IMR-90 (cell line): Measurements from ENCODE around the gene HECTD1. TPM values are rescaled to one million over a fixed set of nuclear protein-coding genes. Genes with fewer than 3 reads are reported as not detected.

ENCODE experiments used
- ATAC-seq: fragments of 200-7000 bp; cut with Tn5 transposase; 2 replicates; pipeline ENCODE4 v1.9.1; 2020; ENCODE audit warnings: low read depth, mild to moderate bottlenecking, moderate library complexity
- BruUV-seq: library from RNA; stranded (reverse); fragments of 400-500 nt; replicated peaks from 2 replicates; lab custom pipeline; 2021; lab: Mats Ljungman, UMichigan
- CTCF ChIA-PET: fragments of 300-600 bp; formaldehyde crosslinking; extraction: SDS; loops from one replicate; lab custom pipeline; 2021; ENCODE audit warnings: antibody characterized with exemption; lab: Yijun Ruan, JAX
- POLR2A ChIA-PET: fragments of 300-600 bp; sonication (Branson Sonifier 250); formaldehyde crosslinking; loops from one replicate; lab custom pipeline; 2022; ENCODE audit warnings: antibody characterized with exemption; ENCODE audit not compliant: unreplicated experiment; lab: Charles Lee
- DNase-seq: peaks from one replicate; pipeline ENCODE4 v3.0.0; 2013
- H2AFZ ChIP-seq: replicated peaks from 2 replicates; pipeline ENCODE3; 2013; ENCODE audit warnings: low read length, mild to moderate bottlenecking; ENCODE audit not compliant: poor library complexity
- H2AK5ac ChIP-seq: 2 replicates; pipeline ENCODE4 v1.6.1; 2013; ENCODE audit warnings: low read depth, low read length, inconsistent platforms
- H2AK9ac ChIP-seq: replicated peaks from 2 replicates; pipeline ENCODE3; 2013; ENCODE audit warnings: mild to moderate bottlenecking, low read depth, low read length, moderate library complexity; ENCODE audit not compliant: poor library complexity
- H2BK120ac ChIP-seq: 2 replicates; pipeline ENCODE4 v1.6.1; 2013; ENCODE audit warnings: low read depth, low read length, inconsistent platforms
- H2BK15ac ChIP-seq: 3 replicates; pipeline ENCODE4 v1.6.1; 2013; ENCODE audit warnings: low read depth, low read length, inconsistent platforms
- H2BK20ac ChIP-seq: 2 replicates; pipeline ENCODE4 v1.6.1; 2013; ENCODE audit warnings: low read depth, mild to moderate bottlenecking, inconsistent platforms, low read length, moderate library complexity
- H2BK5ac ChIP-seq: 2 replicates; pipeline ENCODE4 v1.6.1; 2013; ENCODE audit warnings: mild to moderate bottlenecking, low read depth, low read length, inconsistent platforms; ENCODE audit not compliant: poor library complexity, severe bottlenecking
- H3K14ac ChIP-seq: replicated peaks from 2 replicates; pipeline ENCODE4 v1.6.1; 2013; ENCODE audit warnings: low read depth, low read length, inconsistent platforms
- H3K18ac ChIP-seq: 2 replicates; pipeline ENCODE4 v1.6.1; 2013; ENCODE audit warnings: low read depth, low read length, control low read depth
- H3K23ac ChIP-seq: 2 replicates; pipeline ENCODE4 v1.6.1; 2013; ENCODE audit warnings: low read depth, low read length, inconsistent platforms
- H3K27ac ChIP-seq: 2 replicates; pipeline ENCODE4 v1.5.1; 2013; ENCODE audit warnings: mild to moderate bottlenecking, control low read depth, low read length; ENCODE audit not compliant: insufficient read depth
- H3K27me3 ChIP-seq: 2 replicates; pipeline ENCODE4 v1.6.1; 2013; ENCODE audit warnings: low read length; ENCODE audit not compliant: control insufficient read depth, insufficient read depth
- H3K36me3 ChIP-seq: 2 replicates; pipeline ENCODE4 v1.6.1; 2013; ENCODE audit warnings: low read length, mixed read lengths; ENCODE audit not compliant: control insufficient read depth, insufficient read depth
- H3K4ac ChIP-seq: 2 replicates; pipeline ENCODE4 v1.6.1; 2013; ENCODE audit warnings: low read depth, low read length, inconsistent platforms
- H3K4me1 ChIP-seq: 2 replicates; pipeline ENCODE4 v1.6.1; 2013; ENCODE audit warnings: low read length, mixed read lengths; ENCODE audit not compliant: control insufficient read depth, insufficient read depth
- H3K4me2 ChIP-seq: 2 replicates; pipeline ENCODE4 v1.6.1; 2013; ENCODE audit warnings: low read depth, mild to moderate bottlenecking, control low read depth, low read length, moderate library complexity
- H3K4me3 ChIP-seq: 2 replicates; pipeline ENCODE4 v1.5.1; 2013; ENCODE audit warnings: low read depth, mild to moderate bottlenecking, control low read depth, low read length, moderate library complexity; ENCODE audit not compliant: insufficient read depth
- H3K56ac ChIP-seq: 2 replicates; pipeline ENCODE4 v1.6.1; 2013; ENCODE audit warnings: low read length, inconsistent platforms; ENCODE audit not compliant: insufficient read depth; ENCODE audit errors: extremely low read depth
- H3K79me1 ChIP-seq, 2 experiments: 2 replicates each; pipeline ENCODE4 v1.6.1; 2013; ENCODE audit warnings: low read length in 2 of 2, inconsistent platforms in 1 of 2, low read depth in 1 of 2
- H3K9ac ChIP-seq: 2 replicates; pipeline ENCODE4 v1.6.1; 2013; ENCODE audit warnings: low read depth, low read length, control low read depth
- H3K9me1 ChIP-seq: 2 replicates; pipeline ENCODE4 v1.6.1; 2013; ENCODE audit warnings: low read length, inconsistent platforms; ENCODE audit not compliant: insufficient read depth
- H3K9me3 ChIP-seq: 2 replicates; pipeline ENCODE4 v1.6.1; 2013; ENCODE audit warnings: low read length; ENCODE audit not compliant: control insufficient read depth, insufficient read depth
- H4K20me1 ChIP-seq: 2 replicates; pipeline ENCODE4 v1.6.1; 2013; ENCODE audit warnings: low read length, inconsistent platforms; ENCODE audit not compliant: insufficient read depth
- H4K5ac ChIP-seq: 2 replicates; pipeline ENCODE4 v1.6.1; 2013; ENCODE audit warnings: mild to moderate bottlenecking, low read depth, low read length, control low read depth
- H4K8ac ChIP-seq, 2 experiments: 2 replicates each; pipeline ENCODE4 v1.6.1; 2013; ENCODE audit warnings: low read depth in 2 of 2, low read length in 2 of 2, control low read depth in 1 of 2, inconsistent platforms in 1 of 2
- H4K91ac ChIP-seq: 2 replicates; pipeline ENCODE4 v1.6.1; 2013; ENCODE audit warnings: low read depth, low read length, inconsistent platforms; ENCODE audit not compliant: insufficient read depth
- BHLHE40 ChIP-seq: fragments of 150-350 bp; IDR thresholded peaks from 2 replicates; pipeline ENCODE4 v1.6.1; 2016; ENCODE audit warnings: mild to moderate bottlenecking, low read depth, low read length
- CEBPB ChIP-seq: IDR thresholded peaks from 2 replicates; pipeline ENCODE4 v1.6.1; 2012; ENCODE audit warnings: low read depth, low read length, improper control_type of control experiment
- CHD1 ChIP-seq: IDR thresholded peaks from 2 replicates; pipeline ENCODE4 v1.6.1; 2012; ENCODE audit warnings: low read depth, low read length, improper control_type of control experiment
- FOS ChIP-seq: fragments of 150-350 bp; IDR thresholded peaks from 2 replicates; pipeline ENCODE4 v1.6.1; 2016; ENCODE audit warnings: low read depth, low read length
- MAFK ChIP-seq: IDR thresholded peaks from 2 replicates; pipeline ENCODE4 v1.6.1; 2012; ENCODE audit warnings: low read depth, low read length, improper control_type of control experiment
- MAZ ChIP-seq: IDR thresholded peaks from 2 replicates; pipeline ENCODE4 v1.6.1; 2012; ENCODE audit warnings: low read depth, mild to moderate bottlenecking, low read length, improper control_type of control experiment, moderate library complexity, borderline replicate concordance
- MXI1 ChIP-seq: IDR thresholded peaks from 2 replicates; pipeline ENCODE4 v1.6.1; 2012; ENCODE audit warnings: low read depth, mild to moderate bottlenecking, low read length, moderate library complexity, borderline replicate concordance
- NFE2L2 ChIP-seq: fragments of 150-350 bp; IDR thresholded peaks from 2 replicates; pipeline ENCODE4 v1.6.1; 2016; ENCODE audit warnings: low read depth, mild to moderate bottlenecking, low read length
- POLR2A ChIP-seq: IDR thresholded peaks from 2 replicates; pipeline ENCODE4 v1.6.1; 2012; ENCODE audit warnings: mild to moderate bottlenecking, low read depth, low read length
- RAD21 ChIP-seq: IDR thresholded peaks from 2 replicates; pipeline ENCODE4 v1.6.1; 2012; ENCODE audit warnings: low read length, improper control_type of control experiment
- RCOR1 ChIP-seq: IDR thresholded peaks from 2 replicates; pipeline ENCODE4 v1.6.1; 2012; ENCODE audit warnings: mild to moderate bottlenecking, low read length, improper control_type of control experiment; ENCODE audit not compliant: insufficient replicate concordance
- RFX5 ChIP-seq: IDR thresholded peaks from 2 replicates; pipeline ENCODE4 v1.8.0; 2012; ENCODE audit warnings: low read depth, mild to moderate bottlenecking, low read length, moderate library complexity
- SMC3 ChIP-seq: fragments of 150-350 bp; IDR thresholded peaks from 2 replicates; pipeline ENCODE4 v1.6.1; 2016; ENCODE audit warnings: low read depth, mild to moderate bottlenecking, antibody characterized with exemption, low read length, moderate library complexity
- WGBS, 2 experiments: methylation state at CpG; one replicate each; pipeline versions ENCODE4 v1.1.5 to v1.1.7; 2013; ENCODE audit warnings: missing lambda C conversion rate in 2 of 2; ENCODE audit not compliant: insufficient read length in 1 of 2; ENCODE audit errors: extremely low coverage in 2 of 2; 5-methylcytosine and 5-hydroxymethylcytosine counted together
- dilution Hi-C: fragments of 300-500 bp; cut with HindIII; formaldehyde crosslinking; loops from one replicate; pipeline ENCODE4 v1.14.3; 2018; ENCODE audit warnings: low sequenced_read_pairs; ENCODE audit not compliant: unreplicated experiment
- in situ Hi-C: fragments of 300-500 bp; cut with MboI; formaldehyde crosslinking; loops from 3 replicates; pipeline ENCODE4 v1.14.3; 2019; ENCODE audit warnings: low sequenced_read_pairs, inconsistent platforms, mixed read lengths
- intact Hi-C: fragments of 100-400 bp; cut with micrococcal nuclease; formaldehyde crosslinking; loops from 2 replicates; pipeline ENCODE4 v1.10.0; 2022
- polyA plus RNA-seq, 3 experiments: library from polyadenylated mRNA; depleted of rRNA; stranded (reverse); fragments of >200 nt; gene quantifications; 2 replicates each; pipeline ENCODE4 v1.2.3, GENCODE V29; 2012; ENCODE audit warnings: low replicate concordance in 1 of 3
- total RNA-seq: library from RNA; depleted of rRNA; stranded (reverse); fragments of >200 nt; gene quantifications from 2 replicates; pipeline ENCODE4 v1.2.3, GENCODE V29; 2012
- TF ChIP-seq, protein P1 (sequence below): conservative IDR thresholded peaks from 2 replicates; pipeline ENCODE4 v1.5.1; 2012; ENCODE audit warnings: mild to moderate bottlenecking, low read depth, low read length, improper control_type of control experiment
- TF ChIP-seq, protein P2 (sequence below): fragments of 150-350 bp; IDR thresholded peaks from 2 replicates; pipeline ENCODE4 v1.6.1; 2017; ENCODE audit warnings: mild to moderate bottlenecking, antibody characterized with exemption, low read length, low read depth
- TF ChIP-seq, protein P3 (sequence below): fragments of 150-350 bp; IDR thresholded peaks from 2 replicates; pipeline ENCODE4 v1.6.1; 2016; ENCODE audit warnings: low read depth, mild to moderate bottlenecking, low read length, moderate library complexity, borderline replicate concordance

The HECTD1 gene
- total and polyA plus RNA-seq, 2 of the 4 experiments (the other 2 are of a cell fraction) = 48.5 to 228 TPM

DNA sequence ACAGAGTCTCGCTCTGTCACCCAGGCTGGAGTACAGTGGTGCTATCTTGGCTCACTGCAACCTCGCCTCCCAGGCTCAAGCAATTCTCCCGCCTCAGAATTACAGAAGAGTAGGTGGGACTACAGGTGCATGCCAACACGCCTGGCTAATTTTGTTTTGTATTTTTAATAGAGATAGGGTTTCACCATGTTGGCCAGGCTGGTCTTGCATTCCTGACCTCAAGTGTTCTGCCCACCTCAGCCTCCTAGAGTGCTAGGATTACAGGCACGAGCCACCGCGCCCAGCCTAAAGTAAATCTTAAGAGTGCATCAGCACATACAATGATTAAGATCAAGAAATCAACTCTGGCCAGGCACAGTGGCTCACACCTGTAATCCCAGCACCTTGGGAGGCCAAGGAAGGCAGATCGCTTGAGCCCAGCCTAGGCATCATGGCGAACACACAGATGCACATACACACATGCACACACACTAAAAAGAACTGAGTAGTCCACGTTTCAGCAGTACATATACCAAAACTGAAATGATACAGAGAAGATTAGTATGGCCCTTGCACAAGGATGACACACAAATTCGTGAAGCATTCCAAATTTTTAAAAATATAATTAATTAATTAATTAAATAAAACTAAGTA, 65.0 kb downstream of the HECTD1 start:
- dilution Hi-C loops = no loop called here
- Histone ChIP-seq H2BK5ac (no peak overlapping the region), H3K9me1 (peaks cover 3% of the 10 kb centered on the region; the same call in 1 of the 2 replicates), H2BK15ac (no peak overlapping the region), H2BK120ac (no peak overlapping the region), H2AFZ (no peak overlapping the region), H4K91ac (no peak overlapping the region), H2BK20ac (no peak overlapping the region), H3K56ac (no peak overlapping the region), H3K23ac (no peak overlapping the region), H3K79me1 (peaks cover 13 to 14% of the 10 kb centered on the region in 2 experiments), H3K4me2 (no peak overlapping the region), H3K9ac (no peak overlapping the region), H3K4ac (no peak overlapping the region), H3K4me1 (peaks cover 2% of the 10 kb centered on the region; the same call in 1 of the 2 replicates), H4K5ac (no peak overlapping the region), H3K4me3 (no peak overlapping the region), H2AK5ac (no peak overlapping the region), H2AK9ac (no peak overlapping the region), H3K36me3 (peaks cover 35% of the 10 kb centered on the region), H3K9me3 (peaks cover 2% of the 10 kb centered on the region; the same call in 1 of the 2 replicates), H3K27ac (no peak overlapping the region), H4K8ac (no peak overlapping the region), H4K20me1 (no peaks in the 10 kb centered on the region), H3K18ac (no peak overlapping the region), H3K27me3 (no peaks in the 10 kb centered on the region), H3K14ac (no peak overlapping the region)
- CTCF ChIA-PET = no interaction called here
- TF ChIP-seq, protein P1, sequence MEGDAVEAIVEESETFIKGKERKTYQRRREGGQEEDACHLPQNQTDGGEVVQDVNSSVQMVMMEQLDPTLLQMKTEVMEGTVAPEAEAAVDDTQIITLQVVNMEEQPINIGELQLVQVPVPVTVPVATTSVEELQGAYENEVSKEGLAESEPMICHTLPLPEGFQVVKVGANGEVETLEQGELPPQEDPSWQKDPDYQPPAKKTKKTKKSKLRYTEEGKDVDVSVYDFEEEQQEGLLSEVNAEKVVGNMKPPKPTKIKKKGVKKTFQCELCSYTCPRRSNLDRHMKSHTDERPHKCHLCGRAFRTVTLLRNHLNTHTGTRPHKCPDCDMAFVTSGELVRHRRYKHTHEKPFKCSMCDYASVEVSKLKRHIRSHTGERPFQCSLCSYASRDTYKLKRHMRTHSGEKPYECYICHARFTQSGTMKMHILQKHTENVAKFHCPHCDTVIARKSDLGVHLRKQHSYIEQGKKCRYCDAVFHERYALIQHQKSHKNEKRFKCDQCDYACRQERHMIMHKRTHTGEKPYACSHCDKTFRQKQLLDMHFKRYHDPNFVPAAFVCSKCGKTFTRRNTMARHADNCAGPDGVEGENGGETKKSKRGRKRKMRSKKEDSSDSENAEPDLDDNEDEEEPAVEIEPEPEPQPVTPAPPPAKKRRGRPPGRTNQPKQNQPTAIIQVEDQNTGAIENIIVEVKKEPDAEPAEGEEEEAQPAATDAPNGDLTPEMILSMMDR = no peak
- no peak for TF ChIP-seq BHLHE40
- TF ChIP-seq MAZ = no peak
- TF ChIP-seq, protein P2, sequence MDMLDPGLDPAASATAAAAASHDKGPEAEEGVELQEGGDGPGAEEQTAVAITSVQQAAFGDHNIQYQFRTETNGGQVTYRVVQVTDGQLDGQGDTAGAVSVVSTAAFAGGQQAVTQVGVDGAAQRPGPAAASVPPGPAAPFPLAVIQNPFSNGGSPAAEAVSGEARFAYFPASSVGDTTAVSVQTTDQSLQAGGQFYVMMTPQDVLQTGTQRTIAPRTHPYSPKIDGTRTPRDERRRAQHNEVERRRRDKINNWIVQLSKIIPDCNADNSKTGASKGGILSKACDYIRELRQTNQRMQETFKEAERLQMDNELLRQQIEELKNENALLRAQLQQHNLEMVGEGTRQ = no peak
- TF ChIP-seq RCOR1 = no peak
- TF ChIP-seq RFX5 = no peak
- TF ChIP-seq CEBPB = no peak
- no peak for TF ChIP-seq RAD21
- no peak for TF ChIP-seq NFE2L2
- no peak for TF ChIP-seq MAFK
- no peak for TF ChIP-seq SMC3
- no peak for TF ChIP-seq MXI1
- no peak for TF ChIP-seq CHD1
- TF ChIP-seq, protein P3, sequence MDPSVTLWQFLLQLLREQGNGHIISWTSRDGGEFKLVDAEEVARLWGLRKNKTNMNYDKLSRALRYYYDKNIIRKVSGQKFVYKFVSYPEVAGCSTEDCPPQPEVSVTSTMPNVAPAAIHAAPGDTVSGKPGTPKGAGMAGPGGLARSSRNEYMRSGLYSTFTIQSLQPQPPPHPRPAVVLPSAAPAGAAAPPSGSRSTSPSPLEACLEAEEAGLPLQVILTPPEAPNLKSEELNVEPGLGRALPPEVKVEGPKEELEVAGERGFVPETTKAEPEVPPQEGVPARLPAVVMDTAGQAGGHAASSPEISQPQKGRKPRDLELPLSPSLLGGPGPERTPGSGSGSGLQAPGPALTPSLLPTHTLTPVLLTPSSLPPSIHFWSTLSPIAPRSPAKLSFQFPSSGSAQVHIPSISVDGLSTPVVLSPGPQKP = no peak
- TF ChIP-seq FOS = no peak
- no peak for TF ChIP-seq POLR2A
- WGBS, 2 experiments = no CpG with 5 or more reads among the region's 11 CpGs
- BruUV-seq = no TSS peak
- intact Hi-C loops = no loop called here
- DNase-seq (no peak), ATAC-seq (no peak)
- POLR2A ChIA-PET = no interaction called here
- in situ Hi-C loops = no loop called here
